HCT116 (cell line): ENCODE results near the gene IFT122.

Experiments
- CTCF ChIP-seq, 3 experiments: fragments of 200-600 bp in 1 of 3; sonication (generic) in 1 of 3; IDR thresholded peaks in 2 of 3; conservative IDR thresholded peaks in 1 of 3; 2 replicates each; pipeline ENCODE4 v1.5.1; 2012 to 2017; ENCODE audit warnings: low read depth in 2 of 3, low read length in 2 of 3, antibody characterized with exemption in 1 of 3, borderline replicate concordance in 1 of 3, control low read depth in 1 of 3, mild to moderate bottlenecking in 1 of 3, mixed read lengths in 1 of 3, mixed run types in 1 of 3, moderate library complexity in 1 of 3; ENCODE audit not compliant: insufficient read depth in 1 of 3
- EZH2 ChIP-seq: fragments of 200-600 bp; sonication (generic); IDR thresholded peaks from 2 replicates; pipeline ENCODE4 v1.6.1; 2017; ENCODE audit warnings: antibody characterized with exemption, mixed run types
- EZH2phosphoT487 ChIP-seq: fragments of 200-600 bp; IDR thresholded peaks from 2 replicates; pipeline ENCODE4 v1.6.1; 2018; ENCODE audit warnings: antibody characterized with exemption, borderline replicate concordance
- POLR2AphosphoS5 ChIP-seq: IDR thresholded peaks from 2 replicates; pipeline ENCODE4 v1.6.1; 2011; ENCODE audit warnings: mild to moderate bottlenecking, low read depth, low read length, moderate library complexity
- REST ChIP-seq: IDR thresholded peaks from 2 replicates; pipeline ENCODE4 v1.6.1; 2012; ENCODE audit warnings: low read depth
- TCF7L2 ChIP-seq: IDR thresholded peaks from 2 replicates; pipeline ENCODE4 v1.7.0; 2011; ENCODE audit warnings: borderline replicate concordance, inconsistent platforms; ENCODE audit not compliant: insufficient read depth, insufficient read length; ENCODE audit errors: extremely low read depth
- TF ChIP-seq, protein P1 (sequence below): IDR thresholded peaks from 2 replicates; pipeline ENCODE4 v1.6.1; 2012

GRCh38 chr3:129543999-129544398 is 104.0 kb downstream of the IFT122 start:
- no peak for TF ChIP-seq EZH2
- no peak for TF ChIP-seq POLR2AphosphoS5
- TF ChIP-seq, protein P1, sequence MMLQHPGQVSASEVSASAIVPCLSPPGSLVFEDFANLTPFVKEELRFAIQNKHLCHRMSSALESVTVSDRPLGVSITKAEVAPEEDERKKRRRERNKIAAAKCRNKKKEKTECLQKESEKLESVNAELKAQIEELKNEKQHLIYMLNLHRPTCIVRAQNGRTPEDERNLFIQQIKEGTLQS, result no peak
- TF ChIP-seq CTCF (IDR thresholded peaks at IDR 0.05 in 2 of 3, conservative IDR thresholded peaks at IDR 0.05 in 1 of 3; ENCODE audit: borderline replicate concordance in 1 of 3, insufficient read depth in 1 of 3, low read depth in 2 of 3, low read length in 2 of 3), result no peak
- TF ChIP-seq EZH2phosphoT487, result no peak
- no peak for TF ChIP-seq REST
- TF ChIP-seq TCF7L2, result no peak
